Neuronal stem cell (in vitro differentiated cells): ENCODE measurements around the gene SLC22A4.

Source experiments
- DNase-seq: peaks from one replicate; pipeline ENCODE4 v3.0.0-alpha.2; 2013; ENCODE audit warnings: low spot score
- H2AFZ ChIP-seq: one replicate; pipeline ENCODE4 v1.6.1; 2013; ENCODE audit warnings: mild to moderate bottlenecking, low read length, inconsistent platforms
- H2AK5ac ChIP-seq: 2 replicates; pipeline ENCODE4 v1.6.1; 2013; ENCODE audit warnings: low read depth, mild to moderate bottlenecking, inconsistent platforms, low read length, moderate library complexity, mixed read lengths
- H2BK120ac ChIP-seq: 2 replicates; pipeline ENCODE4 v1.6.1; 2013; ENCODE audit warnings: low read depth, mild to moderate bottlenecking, inconsistent platforms, low read length, moderate library complexity, mixed read lengths
- H2BK12ac ChIP-seq: one replicate; pipeline ENCODE4 v1.6.1; 2013; ENCODE audit warnings: low read length, inconsistent platforms
- H2BK15ac ChIP-seq: 2 replicates; pipeline ENCODE4 v1.6.1; 2013; ENCODE audit warnings: mild to moderate bottlenecking, low read length, inconsistent platforms, mixed read lengths
- H2BK5ac ChIP-seq: one replicate; pipeline ENCODE4 v1.6.1; 2013; ENCODE audit warnings: inconsistent platforms, mild to moderate bottlenecking, low read length, moderate library complexity
- H3K14ac ChIP-seq: one replicate; pipeline ENCODE4 v1.6.1; 2013; ENCODE audit warnings: low read length, inconsistent platforms
- H3K18ac ChIP-seq: 2 replicates; pipeline ENCODE4 v1.6.1; 2013; ENCODE audit warnings: low read length, inconsistent platforms
- H3K23ac ChIP-seq: 2 replicates; pipeline ENCODE4 v1.6.1; 2013; ENCODE audit warnings: low read depth, mild to moderate bottlenecking, mixed read lengths, low read length, inconsistent platforms; ENCODE audit not compliant: poor library complexity
- H3K27ac ChIP-seq: replicated peaks from 3 replicates; pipeline ENCODE4 v1.5.1; 2013; ENCODE audit warnings: low read length, inconsistent platforms
- H3K27me3 ChIP-seq, 3 experiments: 2 replicates each; pipeline ENCODE4 v1.6.1; 2013; ENCODE audit warnings: low read length in 3 of 3, mild to moderate bottlenecking in 2 of 3, inconsistent platforms in 1 of 3, low read depth in 1 of 3, mixed read lengths in 1 of 3, moderate library complexity in 1 of 3; ENCODE audit not compliant: control insufficient read depth in 3 of 3, insufficient read depth in 3 of 3
- H3K36me3 ChIP-seq, 2 donors: replicated peaks in 1 of 2; 2 replicates each; pipeline ENCODE4 v1.6.1; 2013; ENCODE audit warnings: low read length in 2 of 2; ENCODE audit not compliant: control insufficient read depth in 2 of 2, insufficient read depth in 2 of 2
- H3K4ac ChIP-seq: 2 replicates; pipeline ENCODE4 v1.6.1; 2013; ENCODE audit warnings: inconsistent platforms, mild to moderate bottlenecking, low read length, moderate library complexity
- H3K4me1 ChIP-seq, 2 donors: 1 replicate in 1 of 2; 2 replicates in 1 of 2; pipeline ENCODE4 v1.6.1; 2013; ENCODE audit warnings: low read length in 2 of 2, low read depth in 1 of 2; ENCODE audit not compliant: control insufficient read depth in 2 of 2, insufficient read depth in 1 of 2
- H3K4me2 ChIP-seq: one replicate; pipeline ENCODE4 v1.6.1; 2013; ENCODE audit warnings: mild to moderate bottlenecking, low read length, inconsistent platforms; ENCODE audit not compliant: insufficient read depth, poor library complexity, severe bottlenecking
- H3K4me3 ChIP-seq, 2 donors: 2 replicates each; pipeline ENCODE4 v1.5.1; 2013; ENCODE audit warnings: low read length in 2 of 2, mild to moderate bottlenecking in 2 of 2, inconsistent platforms in 1 of 2, moderate library complexity in 1 of 2
- H3K79me1 ChIP-seq: one replicate; pipeline ENCODE4 v1.6.1; 2013; ENCODE audit warnings: low read depth, mild to moderate bottlenecking, inconsistent platforms, low read length, moderate library complexity
- H3K9ac ChIP-seq: one replicate; pipeline ENCODE4 v1.6.1; 2013; ENCODE audit warnings: mild to moderate bottlenecking, low read depth, low read length, inconsistent platforms; ENCODE audit not compliant: poor library complexity
- H3K9me3 ChIP-seq, 2 donors: replicated peaks in 1 of 2; 2 replicates each; pipeline versions ENCODE3 to v1.6.1; 2013; ENCODE audit warnings: low read length in 2 of 2, mild to moderate bottlenecking in 2 of 2, inconsistent platforms in 1 of 2, low read depth in 1 of 2, mixed read lengths in 1 of 2, moderate library complexity in 1 of 2; ENCODE audit not compliant: control insufficient read depth in 2 of 2, insufficient read depth in 1 of 2
- H4K8ac ChIP-seq: one replicate; pipeline ENCODE4 v1.6.1; 2013; ENCODE audit warnings: low read depth, mild to moderate bottlenecking, inconsistent platforms, low read length, moderate library complexity
- H4K91ac ChIP-seq: one replicate; pipeline ENCODE4 v1.6.1; 2013; ENCODE audit warnings: low read length, low read depth, mild to moderate bottlenecking, inconsistent platforms; ENCODE audit not compliant: poor library complexity
- WGBS, 2 donors: extraction: QIAGEN DNeasy Blood & Tissue Kit; methylation state at CpG; one replicate each; pipeline ENCODE4 v1.1.7; 2013; ENCODE audit warnings: missing lambda C conversion rate in 2 of 2, mixed read lengths in 1 of 2; ENCODE audit not compliant: insufficient read length in 2 of 2, insufficient replicate concordance in 1 of 2; ENCODE audit errors: extremely low coverage in 2 of 2; 5-methylcytosine and 5-hydroxymethylcytosine counted together

Gene SLC22A4

DNA sequence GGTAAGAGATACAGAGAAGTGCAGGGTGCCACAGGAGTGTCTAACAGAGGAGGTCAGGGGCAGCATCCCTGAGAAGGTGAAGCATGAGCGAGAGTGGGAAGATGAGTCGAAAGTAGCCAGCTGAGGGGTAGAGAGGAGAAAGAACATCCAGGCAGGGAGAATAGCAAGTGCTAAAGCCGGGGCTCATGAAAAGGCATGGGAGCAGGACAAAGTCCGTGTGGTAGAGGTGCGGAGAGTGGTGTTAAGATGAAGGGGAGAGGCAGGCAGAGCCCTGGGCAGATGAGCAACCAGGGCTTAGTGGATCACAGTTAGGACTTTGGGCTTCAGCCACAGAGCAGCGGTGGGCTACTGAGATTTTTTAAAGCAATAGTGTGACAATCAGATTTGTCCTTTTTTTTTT lies 85.9 kb downstream of the SLC22A4 start:
- Histone ChIP-seq H4K91ac (no peak overlapping the region), H3K4ac (no peak overlapping the region), H3K27ac (no peak overlapping the region), H3K9me3 (no peaks in the 10 kb centered on the region), H3K27me3 (peaks cover 0 to 20% (median 0%) of the 10 kb centered on the region in 3 experiments), H3K36me3 (no peaks in the 10 kb centered on the region), H3K23ac (no peak overlapping the region), H3K4me2 (no peak overlapping the region), H4K8ac (no peak overlapping the region), H3K18ac (no peak overlapping the region), H2BK15ac (no peak overlapping the region), H2BK12ac (no peak overlapping the region), H2AFZ (no peak overlapping the region), H2BK5ac (no peak overlapping the region), H3K4me1 (no peaks in the 10 kb centered on the region), H3K4me3 (no peak overlapping the region), H3K9ac (no peak overlapping the region), H2BK120ac (no peak overlapping the region), H2AK5ac (no peak overlapping the region), H3K79me1 (no peaks in the 10 kb centered on the region), H3K14ac (no peak overlapping the region)
- no peak for DNase-seq
- no CpG with 5 or more reads among the region's 6 CpGs for WGBS, 2 donors

DNA sequence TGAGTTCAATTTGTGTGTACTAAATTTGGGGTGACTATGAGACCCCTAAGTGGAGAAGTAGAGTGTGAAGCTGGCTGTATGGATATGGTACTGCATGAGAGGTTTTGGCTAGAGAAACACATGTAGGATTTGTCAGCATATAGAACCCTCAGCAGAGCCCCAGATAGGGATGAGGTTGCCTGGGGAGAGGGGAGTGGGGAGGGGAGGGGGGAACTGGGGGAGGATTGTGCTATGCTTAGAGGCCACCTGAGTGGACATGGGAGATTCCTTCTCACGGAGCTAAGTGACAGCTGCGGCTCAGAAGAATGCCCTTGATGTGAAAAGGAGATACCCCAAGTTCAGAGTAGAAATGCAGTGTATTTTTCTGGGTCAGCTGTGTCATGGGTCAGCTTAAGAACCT lies 86.5 kb downstream of the SLC22A4 start:
- no CpG with 5 or more reads among the region's 2 CpGs for WGBS, 2 donors
- no peak overlapping the region for H3K23ac ChIP-seq
- no peaks in the 10 kb centered on the region for H3K36me3 ChIP-seq
- H3K79me1 ChIP-seq, result no peaks in the 10 kb centered on the region
- no peak overlapping the region for H2BK12ac ChIP-seq
- H3K14ac ChIP-seq, result no peak overlapping the region
- no peak overlapping the region for H3K18ac ChIP-seq
- H2BK15ac ChIP-seq, result no peak overlapping the region
- H2AFZ ChIP-seq, result no peak overlapping the region
- no peak overlapping the region for H2AK5ac ChIP-seq
- H3K9me3 ChIP-seq, result no peaks in the 10 kb centered on the region
- no peak overlapping the region for H4K8ac ChIP-seq
- H2BK120ac ChIP-seq, result no peak overlapping the region
- H3K27ac ChIP-seq, result no peak overlapping the region
- DNase-seq, result no peak
- no peak overlapping the region for H2BK5ac ChIP-seq
- no peak overlapping the region for H3K4me3 ChIP-seq
- peaks cover 0 to 15% (median 0%) of the 10 kb centered on the region in 3 experiments for H3K27me3 ChIP-seq
- H3K4me1 ChIP-seq, result no peaks in the 10 kb centered on the region
- H4K91ac ChIP-seq, result no peak overlapping the region
- H3K4me2 ChIP-seq, result no peak overlapping the region
- H3K4ac ChIP-seq, result no peak overlapping the region
- no peak overlapping the region for H3K9ac ChIP-seq

- no peaks in the 10 kb centered on the region for H3K4me1 ChIP-seq
- no peak overlapping the region for H3K14ac ChIP-seq
- peaks cover 0 to 15% (median 0%) of the 10 kb centered on the region in 3 experiments for H3K27me3 ChIP-seq
- no peak overlapping the region for H2AK5ac ChIP-seq
- H3K79me1 ChIP-seq, result no peaks in the 10 kb centered on the region
- H3K4me2 ChIP-seq, result no peak overlapping the region
- no peak overlapping the region for H3K9ac ChIP-seq
- no peak overlapping the region for H2BK5ac ChIP-seq
- no peak overlapping the region for H2AFZ ChIP-seq
- no CpG with 5 or more reads among the region's 1 CpG for WGBS, 2 donors
- no peak overlapping the region for H4K8ac ChIP-seq
- no peak overlapping the region for H3K27ac ChIP-seq
- no peak overlapping the region for H3K4me3 ChIP-seq
- H3K9me3 ChIP-seq, result no peaks in the 10 kb centered on the region
- H2BK12ac ChIP-seq, result no peak overlapping the region
- no peak overlapping the region for H3K4ac ChIP-seq
- no peaks in the 10 kb centered on the region for H3K36me3 ChIP-seq
- no peak overlapping the region for H2BK15ac ChIP-seq
- no peak for DNase-seq
- no peak overlapping the region for H4K91ac ChIP-seq
- H3K23ac ChIP-seq, result no peak overlapping the region
- H3K18ac ChIP-seq, result no peak overlapping the region
- no peak overlapping the region for H2BK120ac ChIP-seq
Measured at GRCh38 chr5:132381614-132382013, 87.4 kb downstream of the SLC22A4 start.

DNA sequence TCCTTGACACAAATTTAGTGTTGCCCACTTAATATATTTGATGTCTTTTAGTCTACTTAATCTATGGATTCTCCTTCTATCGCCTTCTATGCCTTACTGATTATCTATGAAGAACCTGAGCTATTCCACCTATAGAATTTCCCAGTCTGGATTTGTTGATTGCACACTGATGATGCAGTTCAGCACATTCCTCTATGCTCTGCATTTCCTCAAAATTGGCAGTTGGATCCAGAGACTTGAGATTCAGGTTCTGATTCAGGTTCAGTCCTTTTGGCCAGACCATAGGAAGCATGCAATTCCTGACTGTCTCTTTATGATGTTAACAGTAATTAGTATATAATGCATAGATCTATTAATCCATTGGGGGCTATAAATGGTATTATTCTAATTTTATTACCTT lies 89.1 kb downstream of the SLC22A4 start:
- no CpG with 5 or more reads among the region's 1 CpG for WGBS, 2 donors
- H4K91ac ChIP-seq, result no peak overlapping the region
- H3K4ac ChIP-seq, result no peak overlapping the region
- H3K36me3 ChIP-seq, result no peaks in the 10 kb centered on the region
- no peak for DNase-seq
- no peak overlapping the region for H2BK12ac ChIP-seq
- no peak overlapping the region for H2AFZ ChIP-seq
- no peak overlapping the region for H3K23ac ChIP-seq
- no peak overlapping the region for H2BK5ac ChIP-seq
- peaks cover 0 to 4% of the 10 kb centered on the region in 2 donors for H3K4me1 ChIP-seq
- H2BK15ac ChIP-seq, result no peak overlapping the region
- H3K79me1 ChIP-seq, result no peaks in the 10 kb centered on the region
- no peak overlapping the region for H3K4me2 ChIP-seq
- H3K9me3 ChIP-seq, result no peaks in the 10 kb centered on the region
- no peak overlapping the region for H3K14ac ChIP-seq
- peaks cover 0 to 15% (median 0%) of the 10 kb centered on the region in 3 experiments for H3K27me3 ChIP-seq
- H4K8ac ChIP-seq, result no peak overlapping the region
- no peak overlapping the region for H2BK120ac ChIP-seq
- H2AK5ac ChIP-seq, result no peak overlapping the region
- H3K27ac ChIP-seq, result no peak overlapping the region
- no peak overlapping the region for H3K4me3 ChIP-seq
- no peak overlapping the region for H3K9ac ChIP-seq
- no peak overlapping the region for H3K18ac ChIP-seq
